ENCODE results near the gene CSTF2. TPM values are rescaled to one million over a fixed set of nuclear protein-coding genes. Genes with fewer than 3 reads are reported as not detected.

Gene CSTF2
- polyA plus RNA-seq, 1 donor (not counting 4 experiments of a cell fraction or from before 2014, with no cell fraction given), result 29.5 TPM

DNA sequence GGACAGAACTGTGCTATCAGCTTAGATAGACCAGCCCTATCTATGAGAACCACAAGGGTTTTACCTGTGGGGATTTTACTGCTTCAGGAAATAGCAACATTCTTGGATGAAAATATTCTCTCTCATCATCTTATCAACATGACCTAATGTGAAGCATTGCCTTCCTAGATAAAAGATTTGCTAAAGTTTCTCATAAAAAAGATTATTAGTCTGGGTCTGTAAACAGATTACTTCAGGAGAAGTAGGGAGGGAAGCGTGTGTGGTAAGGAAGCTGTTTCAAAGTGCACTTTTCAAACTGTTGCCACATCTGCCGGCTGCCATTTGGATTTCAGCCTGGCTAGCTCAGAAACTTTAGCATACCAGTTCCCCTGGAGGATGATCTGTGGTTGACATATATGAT, 54.1 kb downstream of the CSTF2 start, which contains the start of gene NOX1:
Gene NOX1 (minus strand): TSS at position 35 of the 400 bp plus-strand sequence. CDS start 220 bp downstream, outside the sequence.
- H3K9me3 ChIP-seq (ENCODE audit: control insufficient read depth, low read depth, low read length), result no peaks in the 10 kb centered on the region
- no peak within 1 kb of the TSS for H2AFZ ChIP-seq (ENCODE audit: control insufficient read depth, low read length)
- dilution Hi-C loops (cut with MboI; ENCODE audit: extremely low pct_ligation_motif_present, low sequenced_read_pairs), result no loop called here
- H3K79me2 ChIP-seq (ENCODE audit: control insufficient read depth, insufficient read depth, low read length), result no peaks in the 10 kb centered on the region
- DNase-seq (ENCODE audit: low read depth, low spot score), result no peak
- no peaks in the 10 kb centered on the region for H3K9me1 ChIP-seq (ENCODE audit: control insufficient read depth, extremely low read depth, insufficient read depth, low read length)
- FAIRE-seq, result no peak
- H3K27ac ChIP-seq (ENCODE audit: control insufficient read depth, insufficient read depth, low read length), result no peak within 1 kb of the TSS
- H3K36me3 ChIP-seq (ENCODE audit: control insufficient read depth in 2 of 2, extremely low read depth in 1 of 2, insufficient read depth in 2 of 2, low read length in 2 of 2), result no peaks in the 10 kb centered on the region
- TF ChIP-seq, protein P1, sequence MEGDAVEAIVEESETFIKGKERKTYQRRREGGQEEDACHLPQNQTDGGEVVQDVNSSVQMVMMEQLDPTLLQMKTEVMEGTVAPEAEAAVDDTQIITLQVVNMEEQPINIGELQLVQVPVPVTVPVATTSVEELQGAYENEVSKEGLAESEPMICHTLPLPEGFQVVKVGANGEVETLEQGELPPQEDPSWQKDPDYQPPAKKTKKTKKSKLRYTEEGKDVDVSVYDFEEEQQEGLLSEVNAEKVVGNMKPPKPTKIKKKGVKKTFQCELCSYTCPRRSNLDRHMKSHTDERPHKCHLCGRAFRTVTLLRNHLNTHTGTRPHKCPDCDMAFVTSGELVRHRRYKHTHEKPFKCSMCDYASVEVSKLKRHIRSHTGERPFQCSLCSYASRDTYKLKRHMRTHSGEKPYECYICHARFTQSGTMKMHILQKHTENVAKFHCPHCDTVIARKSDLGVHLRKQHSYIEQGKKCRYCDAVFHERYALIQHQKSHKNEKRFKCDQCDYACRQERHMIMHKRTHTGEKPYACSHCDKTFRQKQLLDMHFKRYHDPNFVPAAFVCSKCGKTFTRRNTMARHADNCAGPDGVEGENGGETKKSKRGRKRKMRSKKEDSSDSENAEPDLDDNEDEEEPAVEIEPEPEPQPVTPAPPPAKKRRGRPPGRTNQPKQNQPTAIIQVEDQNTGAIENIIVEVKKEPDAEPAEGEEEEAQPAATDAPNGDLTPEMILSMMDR (optimal IDR thresholded peaks at IDR 0.05 in 1 of 3, IDR thresholded peaks at IDR 0.05 in 1 of 3, conservative IDR thresholded peaks at IDR 0.05 in 1 of 3; ENCODE audit: extremely low read depth in 1 of 3, insufficient read depth in 2 of 3, low read length in 3 of 3), result no peak
- TF ChIP-seq EZH2 (IDR thresholded peaks at IDR 0.05; ENCODE audit: low read length), result no peak
- no peaks in the 10 kb centered on the region for H3K27me3 ChIP-seq (ENCODE audit: control insufficient read depth, extremely low read depth, insufficient read depth, low read length)
- H3K9ac ChIP-seq (ENCODE audit: control insufficient read depth, extremely low read depth, insufficient read depth, low read length), result no peak within 1 kb of the TSS
- no peaks in the 10 kb centered on the region for H4K20me1 ChIP-seq (ENCODE audit: control insufficient read depth, extremely low read depth, insufficient read depth, low read length)
- no peak within 1 kb of the TSS for H3K4me2 ChIP-seq (ENCODE audit: control insufficient read depth, extremely low read depth, insufficient read depth, low read depth, low read length)
- H3K4me3 ChIP-seq (ENCODE audit: control insufficient read depth in 2 of 3, extremely low read depth in 1 of 3, insufficient read depth in 2 of 3, low read depth in 1 of 3, low read length in 3 of 3), result no peak within 1 kb of the TSS
- H3K4me1 ChIP-seq (ENCODE audit: control insufficient read depth, extremely low read depth, insufficient read depth, low read length), result no peaks in the 10 kb centered on the region

DNA sequence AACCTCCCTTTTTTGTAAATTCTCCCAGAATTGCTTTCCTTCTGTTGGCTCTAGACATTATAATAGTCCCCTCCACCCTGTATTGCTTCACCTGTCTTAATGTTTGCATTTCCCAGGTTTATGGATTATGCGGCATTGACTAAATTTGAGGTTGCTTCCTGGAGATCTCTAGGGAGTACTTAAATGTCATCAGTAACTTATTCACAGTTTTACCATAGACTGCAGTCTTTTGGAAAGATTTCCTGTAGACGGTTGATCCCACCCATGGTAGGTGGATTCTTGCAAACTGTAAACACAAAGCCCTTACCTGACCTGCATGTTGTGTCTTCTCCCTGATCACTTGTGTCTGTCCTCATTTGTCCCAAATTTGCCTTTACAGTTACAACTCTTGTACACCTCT, 60.2 kb downstream of the CSTF2 start:
- dilution Hi-C loops (cut with MboI; ENCODE audit: extremely low pct_ligation_motif_present, low sequenced_read_pairs), result no loop called here
- H2AFZ ChIP-seq (ENCODE audit: control insufficient read depth, low read length), result no peak overlapping the region
- no peak overlapping the region for H3K4me2 ChIP-seq (ENCODE audit: control insufficient read depth, extremely low read depth, insufficient read depth, low read depth, low read length)
- H3K27ac ChIP-seq (ENCODE audit: control insufficient read depth, insufficient read depth, low read length), result no peak overlapping the region
- H3K9ac ChIP-seq (ENCODE audit: control insufficient read depth, extremely low read depth, insufficient read depth, low read length), result no peak overlapping the region
- H3K9me3 ChIP-seq (ENCODE audit: control insufficient read depth, low read depth, low read length), result no peaks in the 10 kb centered on the region
- H3K9me1 ChIP-seq (ENCODE audit: control insufficient read depth, extremely low read depth, insufficient read depth, low read length), result no peaks in the 10 kb centered on the region
- H4K20me1 ChIP-seq (ENCODE audit: control insufficient read depth, extremely low read depth, insufficient read depth, low read length), result no peaks in the 10 kb centered on the region
- no peaks in the 10 kb centered on the region for H3K4me1 ChIP-seq (ENCODE audit: control insufficient read depth, extremely low read depth, insufficient read depth, low read length)
- FAIRE-seq (no peak), DNase-seq (ENCODE audit: low read depth, low spot score) (no peak)
- no peak for TF ChIP-seq EZH2 (IDR thresholded peaks at IDR 0.05; ENCODE audit: low read length)
- TF ChIP-seq, protein P1 (optimal IDR thresholded peaks at IDR 0.05 in 1 of 3, IDR thresholded peaks at IDR 0.05 in 1 of 3, conservative IDR thresholded peaks at IDR 0.05 in 1 of 3; ENCODE audit: extremely low read depth in 1 of 3, insufficient read depth in 2 of 3, low read length in 3 of 3), result no peak
- no peaks in the 10 kb centered on the region for H3K79me2 ChIP-seq (ENCODE audit: control insufficient read depth, insufficient read depth, low read length)
- H3K27me3 ChIP-seq (ENCODE audit: control insufficient read depth, extremely low read depth, insufficient read depth, low read length), result no peaks in the 10 kb centered on the region
- H3K36me3 ChIP-seq (ENCODE audit: control insufficient read depth in 2 of 2, extremely low read depth in 1 of 2, insufficient read depth in 2 of 2, low read length in 2 of 2), result no peaks in the 10 kb centered on the region
- H3K4me3 ChIP-seq (ENCODE audit: control insufficient read depth in 2 of 3, extremely low read depth in 1 of 3, insufficient read depth in 2 of 3, low read depth in 1 of 3, low read length in 3 of 3), result no peak overlapping the region

Data from keratinocyte (primary cell).